ENCODE measurements around the gene ZSCAN16. TPM values are rescaled to one million over a fixed set of nuclear protein-coding genes. Genes with fewer than 3 reads are reported as not detected.

The ZSCAN16 gene
- polyA plus RNA-seq, 1 experiment, result 2.3 TPM

DNA sequence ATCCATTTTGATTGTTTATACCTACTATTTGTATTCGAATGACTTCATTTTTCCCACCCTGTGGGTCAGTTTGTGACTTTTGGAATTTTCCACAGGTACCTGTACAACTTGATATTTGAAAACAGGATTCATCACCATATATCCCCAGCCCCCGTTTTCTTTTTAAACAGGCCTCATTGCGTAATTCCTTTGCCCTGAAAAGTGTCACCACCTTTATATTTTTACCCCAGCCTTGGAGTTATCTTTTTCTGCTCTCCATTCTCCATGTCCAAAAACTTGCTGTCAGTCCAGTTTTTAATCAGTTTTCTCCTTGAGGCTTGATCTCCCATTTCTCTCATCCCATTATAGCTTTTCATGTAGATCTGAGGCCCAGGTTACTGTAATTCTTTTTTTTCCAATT lies 33.9 kb downstream of the ZSCAN16 start:
- Histone ChIP-seq H3K36me3 (ENCODE audit: control insufficient read depth, insufficient read depth, low read length) (peaks cover 10% of the 10 kb centered on the region), H3K27me3 (ENCODE audit: control insufficient read depth, insufficient read depth, low read length) (no peaks in the 10 kb centered on the region), H3K4me3 (ENCODE audit: low read depth, low read length) (no peak overlapping the region)
- no peak for DNase-seq (ENCODE audit: low read depth)
- ChIA-PET POLR2A (no interaction called here), CTCF (interaction anchor here (1.5 kb wide), 1 partner anchor 54 kb away, joined by 3 read pairs; no protein-coding TSS in a partner anchor)
- TF ChIP-seq, protein P1, sequence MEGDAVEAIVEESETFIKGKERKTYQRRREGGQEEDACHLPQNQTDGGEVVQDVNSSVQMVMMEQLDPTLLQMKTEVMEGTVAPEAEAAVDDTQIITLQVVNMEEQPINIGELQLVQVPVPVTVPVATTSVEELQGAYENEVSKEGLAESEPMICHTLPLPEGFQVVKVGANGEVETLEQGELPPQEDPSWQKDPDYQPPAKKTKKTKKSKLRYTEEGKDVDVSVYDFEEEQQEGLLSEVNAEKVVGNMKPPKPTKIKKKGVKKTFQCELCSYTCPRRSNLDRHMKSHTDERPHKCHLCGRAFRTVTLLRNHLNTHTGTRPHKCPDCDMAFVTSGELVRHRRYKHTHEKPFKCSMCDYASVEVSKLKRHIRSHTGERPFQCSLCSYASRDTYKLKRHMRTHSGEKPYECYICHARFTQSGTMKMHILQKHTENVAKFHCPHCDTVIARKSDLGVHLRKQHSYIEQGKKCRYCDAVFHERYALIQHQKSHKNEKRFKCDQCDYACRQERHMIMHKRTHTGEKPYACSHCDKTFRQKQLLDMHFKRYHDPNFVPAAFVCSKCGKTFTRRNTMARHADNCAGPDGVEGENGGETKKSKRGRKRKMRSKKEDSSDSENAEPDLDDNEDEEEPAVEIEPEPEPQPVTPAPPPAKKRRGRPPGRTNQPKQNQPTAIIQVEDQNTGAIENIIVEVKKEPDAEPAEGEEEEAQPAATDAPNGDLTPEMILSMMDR (IDR thresholded peaks at IDR 0.05; ENCODE audit: insufficient read depth, low read depth, low read length), result no peak

DNA sequence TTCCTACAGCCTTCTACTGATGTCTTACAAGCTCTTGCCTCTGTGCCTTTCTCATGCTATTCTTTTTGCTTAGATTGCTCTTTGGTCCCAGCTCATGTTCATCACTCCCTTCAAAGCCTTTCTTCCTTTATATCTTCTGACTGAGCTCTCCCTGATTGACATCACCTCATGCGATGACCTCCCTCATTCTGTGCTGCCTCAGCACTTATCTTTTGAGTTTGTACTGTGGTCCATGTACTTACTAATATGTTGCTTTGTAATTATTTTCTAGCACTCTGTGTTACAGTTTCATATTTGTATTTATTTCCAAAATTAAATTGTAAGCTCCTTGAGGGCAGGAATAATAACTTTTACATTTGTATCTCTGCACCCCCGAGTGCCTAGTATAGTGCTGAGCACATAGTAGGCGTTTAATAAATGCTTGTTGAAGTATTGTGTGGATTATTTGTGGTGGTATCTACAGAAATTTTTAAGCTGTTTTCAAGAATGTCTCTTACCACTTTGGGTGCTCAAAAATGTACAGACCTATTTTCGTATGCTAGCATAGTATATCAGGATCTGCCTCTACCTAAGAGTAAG lies 34.7 kb downstream of the ZSCAN16 start:
- no peak overlapping the region for H3K4me3 ChIP-seq (ENCODE audit: low read depth, low read length)
- H3K27me3 ChIP-seq (ENCODE audit: control insufficient read depth, insufficient read depth, low read length), result no peaks in the 10 kb centered on the region
- TF ChIP-seq, protein P1 (IDR thresholded peaks at IDR 0.05; ENCODE audit: insufficient read depth, low read depth, low read length), result no peak
- no peak for DNase-seq (ENCODE audit: low read depth)
- H3K36me3 ChIP-seq (ENCODE audit: control insufficient read depth, insufficient read depth, low read length), result peaks cover 5% of the 10 kb centered on the region
- ChIA-PET CTCF (interaction anchor here (0.7 to 1.5 kb wide), 3 partner anchors 54 to 197 kb away, joined by 3 read pairs; no protein-coding TSS in a partner anchor), POLR2A (no interaction called here)

DNA sequence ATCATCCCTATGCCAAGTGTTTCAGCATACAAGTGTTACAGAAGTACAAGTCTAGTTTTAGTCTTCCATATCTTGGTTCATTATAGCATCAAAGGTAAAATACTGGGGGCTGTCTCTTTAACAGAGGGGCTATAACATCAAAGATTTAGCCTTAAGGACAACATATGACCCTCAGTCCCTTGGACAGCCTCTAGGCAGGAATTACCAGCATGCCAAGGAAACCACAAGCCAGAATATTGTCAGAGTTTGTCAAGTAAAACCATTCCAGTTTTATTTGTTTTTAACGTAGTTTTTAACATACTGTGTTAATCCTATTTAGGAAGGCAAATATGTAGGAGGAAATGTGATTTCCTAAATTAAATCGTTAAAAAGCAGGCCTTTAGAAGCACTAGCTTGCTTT lies 35.8 kb downstream of the ZSCAN16 start:
- no peaks in the 10 kb centered on the region for H3K36me3 ChIP-seq (ENCODE audit: control insufficient read depth, insufficient read depth, low read length)
- DNase-seq (ENCODE audit: low read depth), result no peak
- no peaks in the 10 kb centered on the region for H3K27me3 ChIP-seq (ENCODE audit: control insufficient read depth, insufficient read depth, low read length)
- ChIA-PET CTCF (no interaction called here), POLR2A (no interaction called here)
- TF ChIP-seq, protein P1 (IDR thresholded peaks at IDR 0.05; ENCODE audit: insufficient read depth, low read depth, low read length), result no peak
- H3K4me3 ChIP-seq (ENCODE audit: low read depth, low read length), result no peak overlapping the region

DNA sequence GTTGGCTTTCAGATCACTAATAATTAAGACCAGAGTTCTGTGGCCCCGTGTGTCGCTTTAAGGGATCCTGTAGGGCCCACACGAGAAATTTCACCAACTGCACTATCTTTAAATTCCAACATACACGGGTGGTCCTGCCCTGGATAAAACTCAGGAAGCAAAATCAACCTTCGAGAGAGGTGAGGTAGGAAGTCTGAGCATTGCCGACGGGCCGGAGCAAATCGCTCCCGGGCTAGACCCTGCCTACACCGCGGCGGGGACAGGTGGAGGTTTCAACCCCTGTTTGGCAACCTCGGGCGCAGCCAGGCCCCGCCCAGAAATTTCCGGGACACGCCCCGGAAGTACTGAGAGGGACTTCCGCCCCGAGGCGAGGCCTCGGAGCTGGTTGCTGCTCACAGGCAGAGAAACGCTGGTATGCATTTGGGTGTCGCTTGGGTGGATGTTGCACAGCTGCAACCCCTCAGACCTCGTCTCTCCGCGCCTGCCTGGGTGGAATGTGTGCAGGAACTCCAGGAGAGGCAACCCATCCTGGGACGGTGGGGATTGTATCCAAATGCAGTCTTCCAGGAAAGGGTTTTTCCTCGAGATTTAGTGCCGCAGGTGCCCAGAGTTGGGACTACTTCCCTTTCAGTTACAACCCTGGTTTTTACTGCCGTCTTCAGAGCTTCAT lies 37.1 kb downstream of the ZSCAN16 start:
- no peak for DNase-seq (ENCODE audit: low read depth)
- Histone ChIP-seq H3K27me3 (ENCODE audit: control insufficient read depth, insufficient read depth, low read length) (no peaks in the 10 kb centered on the region), H3K4me3 (ENCODE audit: low read depth, low read length) (peak overlapping the region; percentile 45), H3K36me3 (ENCODE audit: control insufficient read depth, insufficient read depth, low read length) (no peaks in the 10 kb centered on the region)
- TF ChIP-seq, protein P1 (IDR thresholded peaks at IDR 0.05; ENCODE audit: insufficient read depth, low read depth, low read length), result no peak
- CTCF ChIA-PET, result no interaction called here
- POLR2A ChIA-PET, result no interaction called here

DNA sequence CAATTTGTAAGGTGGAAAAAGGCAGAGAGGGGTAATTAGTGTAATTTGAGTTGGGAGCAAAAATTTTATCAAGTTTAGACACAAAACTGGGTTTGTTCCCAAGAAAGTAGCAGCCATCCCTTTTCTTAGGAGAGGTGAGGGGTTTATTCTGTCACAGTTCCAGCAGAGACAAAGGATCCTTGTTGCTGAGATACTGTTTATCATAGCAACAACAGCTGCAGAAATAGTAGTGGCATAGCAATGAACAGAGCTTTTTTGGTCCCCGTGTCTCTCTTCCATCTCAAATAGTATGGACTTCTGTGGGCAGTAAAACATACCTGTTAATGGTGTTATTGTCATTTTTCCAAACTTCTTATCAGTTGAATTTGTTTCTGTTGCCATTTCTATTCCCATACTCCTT lies 41.2 kb downstream of the ZSCAN16 start:
- Histone ChIP-seq H3K36me3 (ENCODE audit: control insufficient read depth, insufficient read depth, low read length) (no peaks in the 10 kb centered on the region), H3K4me3 (ENCODE audit: low read depth, low read length) (no peak overlapping the region), H3K27me3 (ENCODE audit: control insufficient read depth, insufficient read depth, low read length) (no peaks in the 10 kb centered on the region)
- no peak for DNase-seq (ENCODE audit: low read depth)
- POLR2A ChIA-PET, result no interaction called here
- TF ChIP-seq, protein P1 (IDR thresholded peaks at IDR 0.05; ENCODE audit: insufficient read depth, low read depth, low read length), result no peak
- CTCF ChIA-PET, result no interaction called here

Data from BJ (cell line).